Smooth muscle cell (in vitro differentiated cells): ENCODE results near the gene CHST2. TPM values are rescaled to one million over a fixed set of nuclear protein-coding genes. Genes with fewer than 3 reads are reported as not detected.
A peak's percentile ranks its signal among the peaks of the same experiment; 100 is the strongest.

Experiments
- DNase-seq: peaks from one replicate; lab custom pipeline; 2025; ENCODE audit not compliant: unreplicated experiment; lab: John Stamatoyannopoulos, UW
- H2AFZ ChIP-seq: fragments of 200-600 bp; sonication (generic); 2 replicates; pipeline ENCODE4 v1.6.0; 2016; ENCODE audit warnings: antibody characterized with exemption, low read depth, mild to moderate bottlenecking
- H3F3A ChIP-seq: fragments of 200-600 bp; sonication (generic); 2 replicates; pipeline ENCODE4 v1.6.0; 2017; ENCODE audit warnings: antibody characterized with exemption, low read depth
- H3K27ac ChIP-seq: fragments of 200-600 bp; sonication (generic); 2 replicates; pipeline ENCODE4 v1.5.1; 2016; ENCODE audit warnings: low read depth, mild to moderate bottlenecking
- H3K27me3 ChIP-seq: fragments of 200-600 bp; sonication (generic); 2 replicates; pipeline ENCODE4 v1.6.1; 2016; ENCODE audit warnings: low read depth, mild to moderate bottlenecking
- H3K36me3 ChIP-seq: fragments of 200-600 bp; sonication (generic); 2 replicates; pipeline ENCODE4 v1.5.1; 2016; ENCODE audit warnings: low read depth
- H3K4me1 ChIP-seq: fragments of 200-600 bp; sonication (generic); 2 replicates; pipeline ENCODE4 v1.5.1; 2016; ENCODE audit warnings: low read depth
- H3K4me2 ChIP-seq: fragments of 200-600 bp; sonication (generic); 2 replicates; pipeline ENCODE4 v1.6.0; 2016; ENCODE audit warnings: mild to moderate bottlenecking
- H3K4me3 ChIP-seq: fragments of 200-600 bp; sonication (generic); 2 replicates; pipeline ENCODE4 v1.5.1; 2016; ENCODE audit warnings: mild to moderate bottlenecking
- H3K79me2 ChIP-seq: fragments of 200-600 bp; sonication (generic); 2 replicates; pipeline ENCODE4 v1.6.0; 2016; ENCODE audit warnings: low read depth, mild to moderate bottlenecking
- H3K9ac ChIP-seq: fragments of 200-600 bp; sonication (generic); 2 replicates; pipeline ENCODE4 v1.6.0; 2016; ENCODE audit warnings: low read depth
- H3K9me3 ChIP-seq: fragments of 200-600 bp; sonication (generic); replicated peaks from 2 replicates; pipeline ENCODE4 v1.5.1; 2016; ENCODE audit warnings: low read depth
- H4K20me1 ChIP-seq: fragments of 200-600 bp; sonication (generic); 2 replicates; pipeline ENCODE4 v1.6.0; 2016; ENCODE audit warnings: low read depth
- CTCF ChIP-seq: fragments of 200-600 bp; sonication (generic); IDR thresholded peaks from 2 replicates; pipeline ENCODE4 v1.5.1; 2017; ENCODE audit warnings: borderline replicate concordance, mild to moderate bottlenecking, antibody characterized with exemption; ENCODE audit not compliant: insufficient read depth, poor library complexity, severe bottlenecking
- WGBS: methylation state at CpG from one replicate; pipeline ENCODE4 v1.1.7; 2016; ENCODE audit warnings: low lambda C conversion rate; 5-methylcytosine and 5-hydroxymethylcytosine counted together
- polyA plus RNA-seq: library from polyadenylated mRNA; unstranded; fragments of >200 nt; fragmentation: Nextera tagmentation; extraction: Ambion mirVana; gene quantifications from 2 replicates; pipeline ENCODE4 v1.2.1, GENCODE V29; 2016
- total RNA-seq: library from RNA; depleted of rRNA; stranded (reverse); fragments of >200 nt; gene quantifications from 2 replicates; pipeline ENCODE4 v1.2.3, GENCODE V29; 2014

The CHST2 gene
- total and polyA plus RNA-seq, 2 experiments from 2014 or later, result 10.4 to 16.0 TPM

GRCh38 chr3:143167969-143168854 is 48.6 kb downstream of the CHST2 start:
- no peak overlapping the region for H3K9ac ChIP-seq
- H3K79me2 ChIP-seq, result no peaks in the 10 kb centered on the region
- peaks cover 8% of the 10 kb centered on the region for H3K4me1 ChIP-seq
- no peak overlapping the region for H3K4me2 ChIP-seq
- H3K27me3 ChIP-seq, result no peaks in the 10 kb centered on the region
- WGBS, result 78% methylated on average over 2 of the region's 2 CpGs
- no peak for TF ChIP-seq CTCF
- no peaks in the 10 kb centered on the region for H3K9me3 ChIP-seq
- H3K36me3 ChIP-seq, result no peaks in the 10 kb centered on the region
- H3F3A ChIP-seq, result peaks cover 25% of the 10 kb centered on the region
- no peaks in the 10 kb centered on the region for H4K20me1 ChIP-seq
- DNase-seq, result no peak
- H2AFZ ChIP-seq, result no peak overlapping the region
- H3K27ac ChIP-seq, result no peak overlapping the region
- H3K4me3 ChIP-seq, result no peak overlapping the region

- TF ChIP-seq CTCF, result no peak
- H3K27me3 ChIP-seq, result no peaks in the 10 kb centered on the region
- no peak overlapping the region for H3K4me3 ChIP-seq
- H3K9me3 ChIP-seq, result no peaks in the 10 kb centered on the region
- DNase-seq, result no peak
- no peak overlapping the region for H3K9ac ChIP-seq
- WGBS, result 86% methylated on average over 2 of the region's 2 CpGs
- H3K27ac ChIP-seq, result no peak overlapping the region
- H3K36me3 ChIP-seq, result no peaks in the 10 kb centered on the region
- H3K4me2 ChIP-seq, result no peak overlapping the region
- no peaks in the 10 kb centered on the region for H3K79me2 ChIP-seq
- peaks cover 25% of the 10 kb centered on the region for H3F3A ChIP-seq
- no peaks in the 10 kb centered on the region for H4K20me1 ChIP-seq
- peaks cover 4% of the 10 kb centered on the region for H3K4me1 ChIP-seq
- no peak overlapping the region for H2AFZ ChIP-seq
Observed at GRCh38 chr3:143168855-143169192, 49.3 kb downstream of the CHST2 start.

GRCh38 chr3:143170074-143170473 is 50.5 kb downstream of the CHST2 start:
- peak overlapping the region; percentile 17 for H2AFZ ChIP-seq
- no peaks in the 10 kb centered on the region for H4K20me1 ChIP-seq
- no peak overlapping the region for H3K4me3 ChIP-seq
- H3K9me3 ChIP-seq, result no peaks in the 10 kb centered on the region
- H3K79me2 ChIP-seq, result no peaks in the 10 kb centered on the region
- H3K4me2 ChIP-seq, result peak overlapping the region; percentile 79
- H3K9ac ChIP-seq, result no peak overlapping the region
- peaks cover 4% of the 10 kb centered on the region for H3K4me1 ChIP-seq
- TF ChIP-seq CTCF, result no peak
- no peaks in the 10 kb centered on the region for H3K27me3 ChIP-seq
- H3F3A ChIP-seq, result peaks cover 25% of the 10 kb centered on the region
- no peaks in the 10 kb centered on the region for H3K36me3 ChIP-seq
- no peak for DNase-seq
- H3K27ac ChIP-seq, result peak overlapping the region; percentile 76
- WGBS, result 68% methylated on average over 6 of the region's 6 CpGs

- Histone ChIP-seq H3K9me3 (no peaks in the 10 kb centered on the region), H3K4me3 (no peak overlapping the region), H3K9ac (no peak overlapping the region), H3K79me2 (no peaks in the 10 kb centered on the region), H3K36me3 (no peaks in the 10 kb centered on the region), H4K20me1 (no peaks in the 10 kb centered on the region), H3F3A (peaks cover 25% of the 10 kb centered on the region), H3K27me3 (no peaks in the 10 kb centered on the region), H2AFZ (peak overlapping the region; percentile 17), H3K4me2 (peak overlapping the region; percentile 79), H3K27ac (peak overlapping the region; percentile 76), H3K4me1 (no peaks in the 10 kb centered on the region)
- TF ChIP-seq CTCF, result no peak
- no peak for DNase-seq
- WGBS, result 0% methylated on average over 1 of the region's 1 CpG
Observed at GRCh38 chr3:143170676-143171075, 51.1 kb downstream of the CHST2 start.
